DND-41 (cell line): Measurements from ENCODE around the gene KDM8.

Experiments used
- EZH2 ChIP-seq: IDR thresholded peaks from 3 replicates; pipeline ENCODE4 v1.6.1; 2012; ENCODE audit warnings: borderline replicate concordance, low read depth, mild to moderate bottlenecking, moderate library complexity, low read length, inconsistent platforms; ENCODE audit not compliant: severe bottlenecking
- TF ChIP-seq, protein P1 (sequence below): IDR thresholded peaks from 2 replicates; pipeline ENCODE4 v1.5.1; 2012; ENCODE audit warnings: borderline replicate concordance, low read length, moderate library complexity, mild to moderate bottlenecking; ENCODE audit not compliant: poor library complexity, severe bottlenecking; ENCODE audit errors: extremely low read depth

DNA sequence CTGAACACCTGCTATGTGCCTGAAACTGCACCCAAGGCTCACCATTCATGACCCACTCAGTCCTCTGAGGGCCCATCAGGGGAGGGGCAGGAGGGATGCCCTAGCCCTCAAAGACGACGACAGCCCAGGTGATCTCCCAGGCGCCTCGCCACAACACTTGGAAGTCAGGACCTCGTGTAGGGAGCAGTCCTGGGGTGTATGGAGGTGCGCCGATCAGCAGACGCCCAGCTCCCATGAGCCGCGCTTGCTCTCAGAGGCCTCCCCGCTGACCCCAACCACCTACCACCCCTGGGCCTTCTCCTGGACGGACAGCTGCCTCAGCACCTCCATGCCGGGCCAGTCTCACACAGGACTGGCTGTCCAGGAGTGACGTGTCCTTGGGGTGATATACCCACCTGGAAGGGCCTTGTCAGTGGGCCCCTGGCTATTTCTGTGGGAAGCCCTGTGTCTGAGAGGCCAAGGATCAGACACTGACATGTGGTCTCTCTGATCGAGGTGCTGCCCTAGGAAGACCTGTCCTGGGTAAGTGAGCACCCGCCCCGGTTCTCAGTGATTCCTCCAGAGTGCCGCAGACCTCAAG is 26.7 kb downstream of the KDM8 start:
- no peak for TF ChIP-seq EZH2
- TF ChIP-seq, protein P1, sequence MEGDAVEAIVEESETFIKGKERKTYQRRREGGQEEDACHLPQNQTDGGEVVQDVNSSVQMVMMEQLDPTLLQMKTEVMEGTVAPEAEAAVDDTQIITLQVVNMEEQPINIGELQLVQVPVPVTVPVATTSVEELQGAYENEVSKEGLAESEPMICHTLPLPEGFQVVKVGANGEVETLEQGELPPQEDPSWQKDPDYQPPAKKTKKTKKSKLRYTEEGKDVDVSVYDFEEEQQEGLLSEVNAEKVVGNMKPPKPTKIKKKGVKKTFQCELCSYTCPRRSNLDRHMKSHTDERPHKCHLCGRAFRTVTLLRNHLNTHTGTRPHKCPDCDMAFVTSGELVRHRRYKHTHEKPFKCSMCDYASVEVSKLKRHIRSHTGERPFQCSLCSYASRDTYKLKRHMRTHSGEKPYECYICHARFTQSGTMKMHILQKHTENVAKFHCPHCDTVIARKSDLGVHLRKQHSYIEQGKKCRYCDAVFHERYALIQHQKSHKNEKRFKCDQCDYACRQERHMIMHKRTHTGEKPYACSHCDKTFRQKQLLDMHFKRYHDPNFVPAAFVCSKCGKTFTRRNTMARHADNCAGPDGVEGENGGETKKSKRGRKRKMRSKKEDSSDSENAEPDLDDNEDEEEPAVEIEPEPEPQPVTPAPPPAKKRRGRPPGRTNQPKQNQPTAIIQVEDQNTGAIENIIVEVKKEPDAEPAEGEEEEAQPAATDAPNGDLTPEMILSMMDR, result no peak
